ENCODE results near the gene EXTL1. TPM values are rescaled to one million over a fixed set of nuclear protein-coding genes. Genes with fewer than 3 reads are reported as not detected.

Gene EXTL1
- total and polyA plus RNA-seq, 10 of the 15 experiments (the other 5 are each of a cell fraction or from before 2014, with no cell fraction given), result not detected

DNA sequence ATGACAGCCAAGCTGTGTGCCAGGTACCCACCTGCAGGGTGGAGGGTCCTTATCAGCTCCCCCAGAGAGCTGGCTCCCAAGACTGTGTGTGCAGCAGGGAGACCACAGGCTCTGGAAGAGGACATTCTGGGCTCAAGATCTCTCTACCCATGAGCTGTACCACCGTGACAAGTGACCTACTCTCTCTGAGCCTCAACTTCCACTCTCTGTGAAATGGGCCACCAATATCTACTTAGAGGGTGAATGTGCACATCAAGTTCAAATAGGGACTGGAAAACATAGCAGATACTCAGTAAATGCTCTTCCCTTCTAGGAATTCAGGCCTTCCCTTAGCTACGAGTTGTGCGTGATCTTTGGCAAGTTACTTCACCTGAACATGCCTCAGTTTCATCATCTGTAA, 22.8 kb downstream of the EXTL1 start:
- Histone ChIP-seq H3K9me3 (replicated peaks; ENCODE audit: control insufficient read depth, insufficient read depth, low read length) (no peaks in the 10 kb centered on the region), H3K4me1 (ENCODE audit: control insufficient read depth, insufficient read depth, low read length) (no peaks in the 10 kb centered on the region), H3K36me3 (ENCODE audit: control insufficient read depth in 2 of 2, insufficient read depth in 2 of 2, low read length in 1 of 2) (no peaks in the 10 kb centered on the region), H3K4me2 (ENCODE audit: control insufficient read depth, insufficient read depth) (no peak overlapping the region), H3K27me3 (replicated peaks in 1 of 2; ENCODE audit: control insufficient read depth in 2 of 2, insufficient read depth in 2 of 2, low read length in 1 of 2) (peaks cover 13 to 18% of the 10 kb centered on the region in 2 experiments), H2AFZ (ENCODE audit: control insufficient read depth, low read depth, low read length) (no peak overlapping the region), H3K9ac (ENCODE audit: control insufficient read depth, insufficient read depth, low read length) (no peak overlapping the region), H4K20me1 (ENCODE audit: control insufficient read depth, insufficient read depth) (no peaks in the 10 kb centered on the region), H3K4me3 (no peak overlapping the region), H3K79me2 (ENCODE audit: control insufficient read depth, insufficient read depth, low read length) (no peaks in the 10 kb centered on the region), H3K27ac (ENCODE audit: control insufficient read depth, insufficient read depth) (no peak overlapping the region)
- TF ChIP-seq, protein P1, sequence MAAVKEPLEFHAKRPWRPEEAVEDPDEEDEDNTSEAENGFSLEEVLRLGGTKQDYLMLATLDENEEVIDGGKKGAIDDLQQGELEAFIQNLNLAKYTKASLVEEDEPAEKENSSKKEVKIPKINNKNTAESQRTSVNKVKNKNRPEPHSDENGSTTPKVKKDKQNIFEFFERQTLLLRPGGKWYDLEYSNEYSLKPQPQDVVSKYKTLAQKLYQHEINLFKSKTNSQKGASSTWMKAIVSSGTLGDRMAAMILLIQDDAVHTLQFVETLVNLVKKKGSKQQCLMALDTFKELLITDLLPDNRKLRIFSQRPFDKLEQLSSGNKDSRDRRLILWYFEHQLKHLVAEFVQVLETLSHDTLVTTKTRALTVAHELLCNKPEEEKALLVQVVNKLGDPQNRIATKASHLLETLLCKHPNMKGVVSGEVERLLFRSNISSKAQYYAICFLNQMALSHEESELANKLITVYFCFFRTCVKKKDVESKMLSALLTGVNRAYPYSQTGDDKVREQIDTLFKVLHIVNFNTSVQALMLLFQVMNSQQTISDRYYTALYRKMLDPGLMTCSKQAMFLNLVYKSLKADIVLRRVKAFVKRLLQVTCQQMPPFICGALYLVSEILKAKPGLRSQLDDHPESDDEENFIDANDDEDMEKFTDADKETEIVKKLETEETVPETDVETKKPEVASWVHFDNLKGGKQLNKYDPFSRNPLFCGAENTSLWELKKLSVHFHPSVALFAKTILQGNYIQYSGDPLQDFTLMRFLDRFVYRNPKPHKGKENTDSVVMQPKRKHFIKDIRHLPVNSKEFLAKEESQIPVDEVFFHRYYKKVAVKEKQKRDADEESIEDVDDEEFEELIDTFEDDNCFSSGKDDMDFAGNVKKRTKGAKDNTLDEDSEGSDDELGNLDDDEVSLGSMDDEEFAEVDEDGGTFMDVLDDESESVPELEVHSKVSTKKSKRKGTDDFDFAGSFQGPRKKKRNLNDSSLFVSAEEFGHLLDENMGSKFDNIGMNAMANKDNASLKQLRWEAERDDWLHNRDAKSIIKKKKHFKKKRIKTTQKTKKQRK (IDR thresholded peaks at IDR 0.05; ENCODE audit: low read depth, low read length), result no peak
- TF ChIP-seq, protein P2, sequence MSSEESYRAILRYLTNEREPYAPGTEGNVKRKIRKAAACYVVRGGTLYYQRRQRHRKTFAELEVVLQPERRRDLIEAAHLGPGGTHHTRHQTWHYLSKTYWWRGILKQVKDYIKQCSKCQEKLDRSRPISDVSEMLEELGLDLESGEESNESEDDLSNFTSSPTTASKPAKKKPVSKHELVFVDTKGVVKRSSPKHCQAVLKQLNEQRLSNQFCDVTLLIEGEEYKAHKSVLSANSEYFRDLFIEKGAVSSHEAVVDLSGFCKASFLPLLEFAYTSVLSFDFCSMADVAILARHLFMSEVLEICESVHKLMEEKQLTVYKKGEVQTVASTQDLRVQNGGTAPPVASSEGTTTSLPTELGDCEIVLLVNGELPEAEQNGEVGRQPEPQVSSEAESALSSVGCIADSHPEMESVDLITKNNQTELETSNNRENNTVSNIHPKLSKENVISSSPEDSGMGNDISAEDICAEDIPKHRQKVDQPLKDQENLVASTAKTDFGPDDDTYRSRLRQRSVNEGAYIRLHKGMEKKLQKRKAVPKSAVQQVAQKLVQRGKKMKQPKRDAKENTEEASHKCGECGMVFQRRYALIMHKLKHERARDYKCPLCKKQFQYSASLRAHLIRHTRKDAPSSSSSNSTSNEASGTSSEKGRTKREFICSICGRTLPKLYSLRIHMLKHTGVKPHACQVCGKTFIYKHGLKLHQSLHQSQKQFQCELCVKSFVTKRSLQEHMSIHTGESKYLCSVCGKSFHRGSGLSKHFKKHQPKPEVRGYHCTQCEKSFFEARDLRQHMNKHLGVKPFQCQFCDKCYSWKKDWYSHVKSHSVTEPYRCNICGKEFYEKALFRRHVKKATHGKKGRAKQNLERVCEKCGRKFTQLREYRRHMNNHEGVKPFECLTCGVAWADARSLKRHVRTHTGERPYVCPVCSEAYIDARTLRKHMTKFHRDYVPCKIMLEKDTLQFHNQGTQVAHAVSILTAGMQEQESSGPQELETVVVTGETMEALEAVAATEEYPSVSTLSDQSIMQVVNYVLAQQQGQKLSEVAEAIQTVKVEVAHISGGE (CRISPR knock-in tag; IDR thresholded peaks at IDR 0.05), result no peak
- TF ChIP-seq, protein P3, sequence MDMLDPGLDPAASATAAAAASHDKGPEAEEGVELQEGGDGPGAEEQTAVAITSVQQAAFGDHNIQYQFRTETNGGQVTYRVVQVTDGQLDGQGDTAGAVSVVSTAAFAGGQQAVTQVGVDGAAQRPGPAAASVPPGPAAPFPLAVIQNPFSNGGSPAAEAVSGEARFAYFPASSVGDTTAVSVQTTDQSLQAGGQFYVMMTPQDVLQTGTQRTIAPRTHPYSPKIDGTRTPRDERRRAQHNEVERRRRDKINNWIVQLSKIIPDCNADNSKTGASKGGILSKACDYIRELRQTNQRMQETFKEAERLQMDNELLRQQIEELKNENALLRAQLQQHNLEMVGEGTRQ (IDR thresholded peaks at IDR 0.05; ENCODE audit: borderline replicate concordance, low read depth, low read length), result no peak
- TF ChIP-seq MYC (IDR thresholded peaks at IDR 0.05; ENCODE audit: insufficient read depth, insufficient read length, insufficient replicate concordance, low read length, severe bottlenecking) (no peak), SMC3 (IDR thresholded peaks at IDR 0.05; ENCODE audit: borderline replicate concordance, low read length) (no peak), ATF7 (IDR thresholded peaks at IDR 0.05; ENCODE audit: low read depth) (no peak), NFXL1 (IDR thresholded peaks at IDR 0.05; ENCODE audit: borderline replicate concordance) (no peak), GABPA (IDR thresholded peaks at IDR 0.05; ENCODE audit: low read depth) (no peak), POLR2AphosphoS5 (IDR thresholded peaks at IDR 0.05; ENCODE audit: low read length) (no peak), ESRRA (IDR thresholded peaks at IDR 0.05; ENCODE audit: low read length) (no peak)
- TF ChIP-seq, protein P4, sequence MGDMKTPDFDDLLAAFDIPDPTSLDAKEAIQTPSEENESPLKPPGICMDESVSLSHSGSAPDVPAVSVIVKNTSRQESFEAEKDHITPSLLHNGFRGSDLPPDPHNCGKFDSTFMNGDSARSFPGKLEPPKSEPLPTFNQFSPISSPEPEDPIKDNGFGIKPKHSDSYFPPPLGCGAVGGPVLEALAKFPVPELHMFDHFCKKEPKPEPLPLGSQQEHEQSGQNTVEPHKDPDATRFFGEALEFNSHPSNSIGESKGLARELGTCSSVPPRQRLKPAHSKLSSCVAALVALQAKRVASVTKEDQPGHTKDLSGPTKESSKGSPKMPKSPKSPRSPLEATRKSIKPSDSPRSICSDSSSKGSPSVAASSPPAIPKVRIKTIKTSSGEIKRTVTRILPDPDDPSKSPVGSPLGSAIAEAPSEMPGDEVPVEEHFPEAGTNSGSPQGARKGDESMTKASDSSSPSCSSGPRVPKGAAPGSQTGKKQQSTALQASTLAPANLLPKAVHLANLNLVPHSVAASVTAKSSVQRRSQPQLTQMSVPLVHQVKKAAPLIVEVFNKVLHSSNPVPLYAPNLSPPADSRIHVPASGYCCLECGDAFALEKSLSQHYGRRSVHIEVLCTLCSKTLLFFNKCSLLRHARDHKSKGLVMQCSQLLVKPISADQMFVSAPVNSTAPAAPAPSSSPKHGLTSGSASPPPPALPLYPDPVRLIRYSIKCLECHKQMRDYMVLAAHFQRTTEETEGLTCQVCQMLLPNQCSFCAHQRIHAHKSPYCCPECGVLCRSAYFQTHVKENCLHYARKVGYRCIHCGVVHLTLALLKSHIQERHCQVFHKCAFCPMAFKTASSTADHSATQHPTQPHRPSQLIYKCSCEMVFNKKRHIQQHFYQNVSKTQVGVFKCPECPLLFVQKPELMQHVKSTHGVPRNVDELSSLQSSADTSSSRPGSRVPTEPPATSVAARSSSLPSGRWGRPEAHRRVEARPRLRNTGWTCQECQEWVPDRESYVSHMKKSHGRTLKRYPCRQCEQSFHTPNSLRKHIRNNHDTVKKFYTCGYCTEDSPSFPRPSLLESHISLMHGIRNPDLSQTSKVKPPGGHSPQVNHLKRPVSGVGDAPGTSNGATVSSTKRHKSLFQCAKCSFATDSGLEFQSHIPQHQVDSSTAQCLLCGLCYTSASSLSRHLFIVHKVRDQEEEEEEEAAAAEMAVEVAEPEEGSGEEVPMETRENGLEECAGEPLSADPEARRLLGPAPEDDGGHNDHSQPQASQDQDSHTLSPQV (IDR thresholded peaks at IDR 0.05), result no peak
- WGBS (ENCODE audit: insufficient coverage, insufficient replicate concordance, low lambda C conversion rate, missing lambda C conversion rate), result 37% methylated on average over 3 of the region's 3 CpGs
- POLR2A ChIA-PET, result no interaction called here
- RAD21 ChIA-PET (ENCODE audit: unreplicated experiment), result no interaction called here
- CTCF ChIA-PET, result interaction anchor here (0.7 to 1.0 kb wide), 3 partner anchors 10 to 15 kb away, joined by 3 read pairs; no protein-coding TSS in a partner anchor
- no peak for FAIRE-seq
- no peak for ATAC-seq
- intact Hi-C loops (cut with micrococcal nuclease; ENCODE audit: unreplicated experiment), result no loop called here
- in situ Hi-C loops (cut with MboI), result no loop called here
- SMC1A ChIA-PET (ENCODE audit: uncharacterized antibody, unreplicated experiment), result interaction anchor here (1.9 kb wide), 1 partner anchor 15 kb away, joined by 5 read pairs; no protein-coding TSS in a partner anchor
- no peak for DNase-seq (ENCODE audit: low read depth, low spot score)
- BruUV-seq (replicated peaks), result no TSS peak

Data from GM12878 (cell line).